GM12878 (cell line): ENCODE measurements around the gene EIF3A. TPM values are rescaled to one million over a fixed set of nuclear protein-coding genes. Genes with fewer than 3 reads are reported as not detected.

ENCODE experiments used
- ATAC-seq: fragments of 200-7000 bp; cut with Tn5 transposase; 3 replicates; pipeline ENCODE4 v1.9.1; 2020; ENCODE audit warnings: mild to moderate bottlenecking, moderate library complexity
- BruUV-seq: library from RNA; stranded (reverse); fragments of 400-500 nt; replicated peaks from 2 replicates; lab custom pipeline; 2021; lab: Mats Ljungman, UMichigan
- CTCF ChIA-PET: fragments of 300-600 bp; sonication (Branson Sonifier 250); formaldehyde crosslinking; extraction: SDS; loops from one replicate; lab custom pipeline; 2021; ENCODE audit warnings: inconsistent platforms; lab: Yijun Ruan, JAX
- POLR2A ChIA-PET: fragments of 350-600 bp; formaldehyde crosslinking; extraction: SDS; loops from one replicate; lab custom pipeline; 2021; ENCODE audit warnings: inconsistent platforms; lab: Charles Lee
- RAD21 ChIA-PET: fragments of 300-600 bp; sonication (Branson Sonifier 250); formaldehyde crosslinking; loops from one replicate; lab custom pipeline; 2023; ENCODE audit warnings: antibody characterized with exemption; ENCODE audit not compliant: unreplicated experiment; lab: Charles Lee
- SMC1A ChIA-PET: fragments of 300-600 bp; sonication (Branson Sonifier 250); formaldehyde crosslinking; loops from one replicate; lab custom pipeline; 2023; ENCODE audit not compliant: unreplicated experiment, uncharacterized antibody; lab: Charles Lee
- DNase-seq: peaks from one replicate; pipeline ENCODE4 v3.0.0-alpha.2; 2011; ENCODE audit warnings: low read depth, low spot score
- FAIRE-seq: peaks from 3 replicates; lab custom pipeline; 2011; peaks lifted over from hg19 to GRCh38; lab: Jason Lieb, UNC
- H2AFZ ChIP-seq: 2 replicates; pipeline ENCODE4 v1.6.0; 2011; ENCODE audit warnings: low read depth, low read length, control low read depth; ENCODE audit not compliant: control insufficient read depth
- H3K27ac ChIP-seq: 2 replicates; pipeline ENCODE4 v1.5.1; 2011; ENCODE audit warnings: control low read depth; ENCODE audit not compliant: control insufficient read depth, insufficient read depth
- H3K27me3 ChIP-seq, 2 experiments: replicated peaks in 1 of 2; 2 replicates each; pipeline versions ENCODE4 v1.6.0 to v1.6.1; 2011; ENCODE audit warnings: low read length in 1 of 2; ENCODE audit not compliant: control insufficient read depth in 2 of 2, insufficient read depth in 2 of 2
- H3K36me3 ChIP-seq, 2 experiments: 2 replicates each; pipeline ENCODE4 v1.5.1; 2011; ENCODE audit warnings: low read length in 1 of 2; ENCODE audit not compliant: control insufficient read depth in 2 of 2, insufficient read depth in 2 of 2
- H3K4me1 ChIP-seq: 2 replicates; pipeline ENCODE4 v1.6.1; 2011; ENCODE audit warnings: mild to moderate bottlenecking, low read length, moderate library complexity, mixed read lengths; ENCODE audit not compliant: control insufficient read depth, insufficient read depth
- H3K4me2 ChIP-seq: 2 replicates; pipeline ENCODE4 v1.6.0; 2011; ENCODE audit warnings: control low read depth; ENCODE audit not compliant: control insufficient read depth, insufficient read depth
- H3K4me3 ChIP-seq: fragments of 200-600 bp; sonication (generic); 2 replicates; pipeline ENCODE4 v1.5.1; 2016
- H3K79me2 ChIP-seq: 2 replicates; pipeline ENCODE4 v1.6.0; 2011; ENCODE audit warnings: low read length; ENCODE audit not compliant: control insufficient read depth, insufficient read depth
- H3K9ac ChIP-seq: 2 replicates; pipeline ENCODE4 v1.8.0; 2011; ENCODE audit warnings: low read length, control low read depth, mixed read lengths; ENCODE audit not compliant: control insufficient read depth, insufficient read depth
- H3K9me3 ChIP-seq: replicated peaks from 3 replicates; pipeline ENCODE4 v1.5.1; 2011; ENCODE audit warnings: mild to moderate bottlenecking, low read length; ENCODE audit not compliant: control insufficient read depth, insufficient read depth
- H4K20me1 ChIP-seq: 2 replicates; pipeline ENCODE4 v1.6.0; 2011; ENCODE audit not compliant: control insufficient read depth, insufficient read depth
- CBFB ChIP-seq: IDR thresholded peaks from 2 replicates; pipeline ENCODE4 v1.6.1; 2016; ENCODE audit warnings: antibody characterized with exemption, low read depth
- EP300 ChIP-seq, 2 experiments: fragments of 150-350 bp in 1 of 2; IDR thresholded peaks; 2 replicates each; pipeline ENCODE4 v1.6.1; 2011 to 2012; ENCODE audit warnings: low read depth in 2 of 2, low read length in 2 of 2, borderline replicate concordance in 1 of 2, improper control_type of control experiment in 1 of 2, inconsistent platforms in 1 of 2; ENCODE audit not compliant: control insufficient read depth in 1 of 2
- GATAD2B ChIP-seq: fragments of 450-650 bp; conservative IDR thresholded peaks from 2 replicates; pipeline ENCODE4 v1.6.1; 2017; ENCODE audit warnings: low read depth, mild to moderate bottlenecking, moderate library complexity
- RUNX3 ChIP-seq: IDR thresholded peaks from 2 replicates; pipeline ENCODE4 v1.6.1; 2012; ENCODE audit warnings: low read length, inconsistent platforms
- SMAD5 ChIP-seq: IDR thresholded peaks from 2 replicates; pipeline ENCODE4 v1.6.1; 2016; ENCODE audit warnings: antibody characterized with exemption, low read depth
- TCF12 ChIP-seq: IDR thresholded peaks from 2 replicates; pipeline ENCODE4 v1.6.1; 2011; ENCODE audit warnings: low read depth, mild to moderate bottlenecking, low read length
- WGBS: methylation state at CpG from one replicate; pipeline ENCODE4 v1.1.6; 2016; ENCODE audit warnings: low lambda C conversion rate; ENCODE audit not compliant: insufficient replicate concordance, insufficient coverage; ENCODE audit errors: missing lambda C conversion rate; 5-methylcytosine and 5-hydroxymethylcytosine counted together
- in situ Hi-C: fragments of 300-500 bp; cut with MboI; formaldehyde crosslinking; loops from 9 replicates; pipeline ENCODE4 v1.14.3; 2018; ENCODE audit warnings: mixed read lengths
- intact Hi-C: fragments of 100-400 bp; cut with micrococcal nuclease; formaldehyde crosslinking; loops from one replicate; pipeline ENCODE4 v1.14.2; 2022; ENCODE audit not compliant: unreplicated experiment
- polyA plus RNA-seq, 11 experiments: library from polyadenylated mRNA; depleted of rRNA in 4 of 11; unstranded in 6 of 11; stranded (reverse) in 5 of 11; fragments of >200 nt; fragmentation: Nextera tagmentation in 4 of 11; fragmentation: Illumina TruSeq in 1 of 11; extraction: Ambion mirVana in 4 of 11; extraction: Trizol in 1 of 11; gene quantifications; 1 replicate in 1 of 11; 2 replicates in 10 of 11; pipeline versions ENCODE4 v1.2.1 to v1.2.3, GENCODE V29; 2011 to 2016; ENCODE audit warnings: inconsistent platforms in 2 of 11, missing spikeins in 2 of 11, low read depth in 1 of 11
- total RNA-seq, 4 experiments: library from RNA; depleted of rRNA in 3 of 4; stranded (reverse); fragments of >200 nt in 3 of 4; fragmentation: Illumina TruSeq in 1 of 4; extraction: Trizol in 1 of 4; gene quantifications; 2 replicates each; pipeline versions ENCODE4 v1.2.1 to v1.2.3, GENCODE V29; 2013 to 2021

Gene EIF3A
- total and polyA plus RNA-seq, 10 of the 15 experiments (the other 5 are each of a cell fraction or from before 2014, with no cell fraction given), result 42.3 to 195 (median 96.3) TPM

DNA sequence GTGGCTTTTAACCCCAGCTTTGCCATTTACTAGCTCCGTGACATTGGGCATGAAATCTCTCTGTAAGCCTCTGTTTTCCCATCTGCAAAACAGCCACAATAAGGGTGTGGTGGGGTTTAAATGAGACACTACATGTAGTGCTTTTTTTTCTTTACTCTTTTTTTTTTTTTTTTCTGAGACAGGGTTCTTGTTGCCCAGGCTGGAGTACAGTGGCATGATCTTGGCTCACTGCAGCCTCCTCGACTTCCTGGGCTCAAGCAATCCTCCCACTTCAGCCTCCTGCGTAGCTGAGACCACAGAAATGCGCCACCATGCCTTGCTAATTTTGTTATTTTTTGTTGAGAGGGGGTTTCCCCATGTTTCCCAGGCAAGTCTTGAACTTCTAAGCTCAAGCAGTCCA lies 15.0 kb upstream of the EIF3A start:
- FAIRE-seq (no peak), ATAC-seq (peak; percentile 19; the same call in 1 of the 3 replicates), DNase-seq (no peak)
- Histone ChIP-seq H4K20me1 (no peaks in the 10 kb centered on the region), H2AFZ (no peak overlapping the region), H3K27ac (no peak overlapping the region), H3K27me3 (no peaks in the 10 kb centered on the region), H3K4me1 (peaks cover 5% of the 10 kb centered on the region), H3K4me3 (no peak overlapping the region), H3K9ac (no peak overlapping the region), H3K9me3 (no peaks in the 10 kb centered on the region), H3K79me2 (no peaks in the 10 kb centered on the region), H3K36me3 (no peaks in the 10 kb centered on the region), H3K4me2 (no peak overlapping the region)
- BruUV-seq, result no TSS peak
- RAD21 ChIA-PET, result no interaction called here
- TF ChIP-seq RUNX3, result peak; percentile 41
- no peak for TF ChIP-seq TCF12
- POLR2A ChIA-PET, result interaction anchor here (0.6 to 1.5 kb wide), 2 partner anchors 8 to 14 kb away, joined by 4 to 6 read pairs; partner anchors contain the start of gene DENND10
- SMC1A ChIA-PET, result interaction anchor here (1.3 kb wide), 2 partner anchors 10 to 13 kb away, joined by 3 to 4 read pairs; no protein-coding TSS in a partner anchor
- CTCF ChIA-PET, result no interaction called here
- 26% methylated on average over 4 of the region's 4 CpGs for WGBS
- in situ Hi-C loops, result no loop called here
- intact Hi-C loops, result no loop called here

DNA sequence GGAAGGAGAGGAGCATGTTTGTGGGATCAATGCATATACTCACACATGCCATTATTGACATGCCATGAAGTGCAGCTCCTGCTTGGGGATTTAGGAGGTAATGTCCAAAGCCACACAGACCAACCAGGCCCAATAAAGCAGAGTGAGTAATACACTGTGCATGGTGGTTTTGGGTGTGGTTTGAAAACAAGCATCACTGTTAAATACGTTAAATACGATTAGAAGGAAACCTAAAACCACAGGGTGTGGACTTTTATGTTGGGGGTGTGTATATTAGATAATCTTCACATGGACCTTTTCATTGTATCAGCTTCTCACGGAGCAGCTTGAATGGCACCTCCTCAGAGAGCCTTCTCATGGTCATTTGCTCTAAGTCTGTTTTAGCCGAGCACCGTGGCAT lies 10.4 kb upstream of the EIF3A start:
- POLR2A ChIA-PET, result interaction anchor here (0.6 kb wide), 1 partner anchor 24 kb away, joined by 3 read pairs; no protein-coding TSS in a partner anchor
- no peak overlapping the region; the same call in 1 of the 2 replicates for H2AFZ ChIP-seq

More for the DNA sequence above, 10.4 kb upstream of the EIF3A start:
- FAIRE-seq, result peak; percentile 7
- in situ Hi-C loops (no loop called here), intact Hi-C loops (no loop called here)
- Histone ChIP-seq H3K27me3 (no peaks in the 10 kb centered on the region), H3K79me2 (no peaks in the 10 kb centered on the region), H3K9ac (no peak overlapping the region), H3K9me3 (no peaks in the 10 kb centered on the region), H3K4me1 (peaks cover 27% of the 10 kb centered on the region), H3K27ac (no peak overlapping the region), H3K4me2 (no peak overlapping the region), H3K4me3 (no peak overlapping the region), H4K20me1 (no peaks in the 10 kb centered on the region), H3K36me3 (no peaks in the 10 kb centered on the region)
- ChIA-PET CTCF (no interaction called here), SMC1A (interaction anchor here (2.1 kb wide), 1 partner anchor 10 kb away, joined by 5 read pairs; no protein-coding TSS in a partner anchor), RAD21 (no interaction called here)
- BruUV-seq, result no TSS peak
- 48% methylated on average over 5 of the region's 5 CpGs for WGBS
- peak; percentile 52 for ATAC-seq
- no peak for DNase-seq
- TF ChIP-seq RUNX3, result peak; percentile 79
- TF ChIP-seq SMAD5, result no peak
- TF ChIP-seq CBFB, result 0 out of 2 replicates have a peak, but pooled peaks have one; percentile 24
- TF ChIP-seq GATAD2B, result no peak
- TF ChIP-seq EP300 (IDR thresholded peaks at IDR 0.05; ENCODE audit: borderline replicate concordance in 1 of 2, control insufficient read depth in 1 of 2, low read depth in 2 of 2, low read length in 2 of 2), result no peak
